IMR-90 (cell line): ENCODE results near the gene ITIH5. TPM values are rescaled to one million over a fixed set of nuclear protein-coding genes. Genes with fewer than 3 reads are reported as not detected.

Experiments
- ATAC-seq: fragments of 200-7000 bp; cut with Tn5 transposase; 2 replicates; pipeline ENCODE4 v1.9.1; 2020; ENCODE audit warnings: low read depth, mild to moderate bottlenecking, moderate library complexity
- BruUV-seq: library from RNA; stranded (reverse); fragments of 400-500 nt; replicated peaks from 2 replicates; lab custom pipeline; 2021; lab: Mats Ljungman, UMichigan
- CTCF ChIA-PET: fragments of 300-600 bp; formaldehyde crosslinking; extraction: SDS; loops from one replicate; lab custom pipeline; 2021; ENCODE audit warnings: antibody characterized with exemption; lab: Yijun Ruan, JAX
- POLR2A ChIA-PET: fragments of 300-600 bp; sonication (Branson Sonifier 250); formaldehyde crosslinking; loops from one replicate; lab custom pipeline; 2022; ENCODE audit warnings: antibody characterized with exemption; ENCODE audit not compliant: unreplicated experiment; lab: Charles Lee
- DNase-seq: peaks from one replicate; pipeline ENCODE4 v3.0.0; 2013
- H2AFZ ChIP-seq: replicated peaks from 2 replicates; pipeline ENCODE3; 2013; ENCODE audit warnings: low read length, mild to moderate bottlenecking; ENCODE audit not compliant: poor library complexity
- H2AK5ac ChIP-seq: 2 replicates; pipeline ENCODE4 v1.6.1; 2013; ENCODE audit warnings: low read depth, low read length, inconsistent platforms
- H2AK9ac ChIP-seq: replicated peaks from 2 replicates; pipeline ENCODE3; 2013; ENCODE audit warnings: mild to moderate bottlenecking, low read depth, low read length, moderate library complexity; ENCODE audit not compliant: poor library complexity
- H2BK120ac ChIP-seq: 2 replicates; pipeline ENCODE4 v1.6.1; 2013; ENCODE audit warnings: low read depth, low read length, inconsistent platforms
- H2BK15ac ChIP-seq: 3 replicates; pipeline ENCODE4 v1.6.1; 2013; ENCODE audit warnings: low read depth, low read length, inconsistent platforms
- H2BK20ac ChIP-seq: 2 replicates; pipeline ENCODE4 v1.6.1; 2013; ENCODE audit warnings: low read depth, mild to moderate bottlenecking, inconsistent platforms, low read length, moderate library complexity
- H2BK5ac ChIP-seq: 2 replicates; pipeline ENCODE4 v1.6.1; 2013; ENCODE audit warnings: mild to moderate bottlenecking, low read depth, low read length, inconsistent platforms; ENCODE audit not compliant: poor library complexity, severe bottlenecking
- H3K14ac ChIP-seq: replicated peaks from 2 replicates; pipeline ENCODE4 v1.6.1; 2013; ENCODE audit warnings: low read depth, low read length, inconsistent platforms
- H3K18ac ChIP-seq: 2 replicates; pipeline ENCODE4 v1.6.1; 2013; ENCODE audit warnings: low read depth, low read length, control low read depth
- H3K23ac ChIP-seq: 2 replicates; pipeline ENCODE4 v1.6.1; 2013; ENCODE audit warnings: low read depth, low read length, inconsistent platforms
- H3K27ac ChIP-seq: 2 replicates; pipeline ENCODE4 v1.5.1; 2013; ENCODE audit warnings: mild to moderate bottlenecking, control low read depth, low read length; ENCODE audit not compliant: insufficient read depth
- H3K27me3 ChIP-seq: 2 replicates; pipeline ENCODE4 v1.6.1; 2013; ENCODE audit warnings: low read length; ENCODE audit not compliant: control insufficient read depth, insufficient read depth
- H3K36me3 ChIP-seq: 2 replicates; pipeline ENCODE4 v1.6.1; 2013; ENCODE audit warnings: low read length, mixed read lengths; ENCODE audit not compliant: control insufficient read depth, insufficient read depth
- H3K4ac ChIP-seq: 2 replicates; pipeline ENCODE4 v1.6.1; 2013; ENCODE audit warnings: low read depth, low read length, inconsistent platforms
- H3K4me1 ChIP-seq: 2 replicates; pipeline ENCODE4 v1.6.1; 2013; ENCODE audit warnings: low read length, mixed read lengths; ENCODE audit not compliant: control insufficient read depth, insufficient read depth
- H3K4me2 ChIP-seq: 2 replicates; pipeline ENCODE4 v1.6.1; 2013; ENCODE audit warnings: low read depth, mild to moderate bottlenecking, control low read depth, low read length, moderate library complexity
- H3K4me3 ChIP-seq: 2 replicates; pipeline ENCODE4 v1.5.1; 2013; ENCODE audit warnings: low read depth, mild to moderate bottlenecking, control low read depth, low read length, moderate library complexity; ENCODE audit not compliant: insufficient read depth
- H3K56ac ChIP-seq: 2 replicates; pipeline ENCODE4 v1.6.1; 2013; ENCODE audit warnings: low read length, inconsistent platforms; ENCODE audit not compliant: insufficient read depth; ENCODE audit errors: extremely low read depth
- H3K79me1 ChIP-seq, 2 experiments: 2 replicates each; pipeline ENCODE4 v1.6.1; 2013; ENCODE audit warnings: low read length in 2 of 2, inconsistent platforms in 1 of 2, low read depth in 1 of 2
- H3K9ac ChIP-seq: 2 replicates; pipeline ENCODE4 v1.6.1; 2013; ENCODE audit warnings: low read depth, low read length, control low read depth
- H3K9me1 ChIP-seq: 2 replicates; pipeline ENCODE4 v1.6.1; 2013; ENCODE audit warnings: low read length, inconsistent platforms; ENCODE audit not compliant: insufficient read depth
- H3K9me3 ChIP-seq: 2 replicates; pipeline ENCODE4 v1.6.1; 2013; ENCODE audit warnings: low read length; ENCODE audit not compliant: control insufficient read depth, insufficient read depth
- H4K20me1 ChIP-seq: 2 replicates; pipeline ENCODE4 v1.6.1; 2013; ENCODE audit warnings: low read length, inconsistent platforms; ENCODE audit not compliant: insufficient read depth
- H4K5ac ChIP-seq: 2 replicates; pipeline ENCODE4 v1.6.1; 2013; ENCODE audit warnings: mild to moderate bottlenecking, low read depth, low read length, control low read depth
- H4K8ac ChIP-seq, 2 experiments: 2 replicates each; pipeline ENCODE4 v1.6.1; 2013; ENCODE audit warnings: low read depth in 2 of 2, low read length in 2 of 2, control low read depth in 1 of 2, inconsistent platforms in 1 of 2
- H4K91ac ChIP-seq: 2 replicates; pipeline ENCODE4 v1.6.1; 2013; ENCODE audit warnings: low read depth, low read length, inconsistent platforms; ENCODE audit not compliant: insufficient read depth
- BHLHE40 ChIP-seq: fragments of 150-350 bp; IDR thresholded peaks from 2 replicates; pipeline ENCODE4 v1.6.1; 2016; ENCODE audit warnings: mild to moderate bottlenecking, low read depth, low read length
- FOS ChIP-seq: fragments of 150-350 bp; IDR thresholded peaks from 2 replicates; pipeline ENCODE4 v1.6.1; 2016; ENCODE audit warnings: low read depth, low read length
- MXI1 ChIP-seq: IDR thresholded peaks from 2 replicates; pipeline ENCODE4 v1.6.1; 2012; ENCODE audit warnings: low read depth, mild to moderate bottlenecking, low read length, moderate library complexity, borderline replicate concordance
- RAD21 ChIP-seq: IDR thresholded peaks from 2 replicates; pipeline ENCODE4 v1.6.1; 2012; ENCODE audit warnings: low read length, improper control_type of control experiment
- RCOR1 ChIP-seq: IDR thresholded peaks from 2 replicates; pipeline ENCODE4 v1.6.1; 2012; ENCODE audit warnings: mild to moderate bottlenecking, low read length, improper control_type of control experiment; ENCODE audit not compliant: insufficient replicate concordance
- RFX5 ChIP-seq: IDR thresholded peaks from 2 replicates; pipeline ENCODE4 v1.8.0; 2012; ENCODE audit warnings: low read depth, mild to moderate bottlenecking, low read length, moderate library complexity
- SMC3 ChIP-seq: fragments of 150-350 bp; IDR thresholded peaks from 2 replicates; pipeline ENCODE4 v1.6.1; 2016; ENCODE audit warnings: low read depth, mild to moderate bottlenecking, antibody characterized with exemption, low read length, moderate library complexity
- WGBS, 2 experiments: methylation state at CpG; one replicate each; pipeline versions ENCODE4 v1.1.5 to v1.1.7; 2013; ENCODE audit warnings: missing lambda C conversion rate in 2 of 2; ENCODE audit not compliant: insufficient read length in 1 of 2; ENCODE audit errors: extremely low coverage in 2 of 2; 5-methylcytosine and 5-hydroxymethylcytosine counted together
- dilution Hi-C: fragments of 300-500 bp; cut with HindIII; formaldehyde crosslinking; loops from one replicate; pipeline ENCODE4 v1.14.3; 2018; ENCODE audit warnings: low sequenced_read_pairs; ENCODE audit not compliant: unreplicated experiment
- in situ Hi-C: fragments of 300-500 bp; cut with MboI; formaldehyde crosslinking; loops from 3 replicates; pipeline ENCODE4 v1.14.3; 2019; ENCODE audit warnings: low sequenced_read_pairs, inconsistent platforms, mixed read lengths
- intact Hi-C: fragments of 100-400 bp; cut with micrococcal nuclease; formaldehyde crosslinking; loops from 2 replicates; pipeline ENCODE4 v1.10.0; 2022
- polyA plus RNA-seq, 3 experiments: library from polyadenylated mRNA; depleted of rRNA; stranded (reverse); fragments of >200 nt; gene quantifications; 2 replicates each; pipeline ENCODE4 v1.2.3, GENCODE V29; 2012; ENCODE audit warnings: low replicate concordance in 1 of 3
- total RNA-seq: library from RNA; depleted of rRNA; stranded (reverse); fragments of >200 nt; gene quantifications from 2 replicates; pipeline ENCODE4 v1.2.3, GENCODE V29; 2012
- TF ChIP-seq, protein P1 (sequence below): fragments of 150-350 bp; IDR thresholded peaks from 2 replicates; pipeline ENCODE4 v1.6.1; 2016; ENCODE audit warnings: low read depth, mild to moderate bottlenecking, low read length, moderate library complexity, borderline replicate concordance
- TF ChIP-seq, protein P2 (sequence below): conservative IDR thresholded peaks from 2 replicates; pipeline ENCODE4 v1.5.1; 2012; ENCODE audit warnings: mild to moderate bottlenecking, low read depth, low read length, improper control_type of control experiment

ITIH5 gene
- total and polyA plus RNA-seq, 2 of the 4 experiments (the other 2 are of a cell fraction) = under 0.01 to 0.07 TPM

DNA sequence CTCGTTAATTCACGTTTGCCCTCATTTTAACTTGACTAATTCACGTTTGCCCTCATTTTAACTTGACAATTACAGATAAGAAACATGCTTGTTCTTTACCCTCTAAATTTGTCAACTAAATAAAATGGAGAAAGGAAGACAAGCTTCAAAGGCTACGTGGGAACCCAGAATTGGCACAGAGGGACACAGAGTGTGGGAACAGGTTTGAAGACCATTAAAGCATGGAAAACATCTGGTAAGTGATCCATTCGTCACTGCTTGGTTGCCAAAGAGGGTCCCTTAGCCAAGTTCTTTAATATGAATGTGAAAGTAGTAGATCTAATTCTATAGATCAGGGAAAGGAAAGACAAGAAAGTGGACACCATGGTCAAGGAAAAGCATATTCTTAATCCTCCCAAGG lies 57.2 kb downstream of the ITIH5 start:
- no peaks in the 10 kb centered on the region for H4K20me1 ChIP-seq
- no peak overlapping the region for H2BK20ac ChIP-seq
- no peaks in the 10 kb centered on the region for H3K79me1 ChIP-seq
- H3K4me2 ChIP-seq = no peak overlapping the region
- H4K8ac ChIP-seq = no peak overlapping the region
- no peak overlapping the region; the same call in 1 of the 2 replicates for H2BK120ac ChIP-seq
- no peak overlapping the region for H4K91ac ChIP-seq
- no peak overlapping the region for H2BK5ac ChIP-seq
- H3K27me3 ChIP-seq = no peaks in the 10 kb centered on the region
- ChIA-PET POLR2A (no interaction called here), CTCF (no interaction called here)
- DNase-seq (no peak), ATAC-seq (no peak)
- no peaks in the 10 kb centered on the region for H3K36me3 ChIP-seq
- no peak overlapping the region for H3K27ac ChIP-seq
- no peak overlapping the region for H3K56ac ChIP-seq
- TF ChIP-seq RFX5 (no peak), MXI1 (no peak), FOS (no peak), BHLHE40 (no peak), RAD21 (no peak), SMC3 (no peak), RCOR1 (no peak)
- TF ChIP-seq, protein P1, sequence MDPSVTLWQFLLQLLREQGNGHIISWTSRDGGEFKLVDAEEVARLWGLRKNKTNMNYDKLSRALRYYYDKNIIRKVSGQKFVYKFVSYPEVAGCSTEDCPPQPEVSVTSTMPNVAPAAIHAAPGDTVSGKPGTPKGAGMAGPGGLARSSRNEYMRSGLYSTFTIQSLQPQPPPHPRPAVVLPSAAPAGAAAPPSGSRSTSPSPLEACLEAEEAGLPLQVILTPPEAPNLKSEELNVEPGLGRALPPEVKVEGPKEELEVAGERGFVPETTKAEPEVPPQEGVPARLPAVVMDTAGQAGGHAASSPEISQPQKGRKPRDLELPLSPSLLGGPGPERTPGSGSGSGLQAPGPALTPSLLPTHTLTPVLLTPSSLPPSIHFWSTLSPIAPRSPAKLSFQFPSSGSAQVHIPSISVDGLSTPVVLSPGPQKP = no peak
- TF ChIP-seq, protein P2, sequence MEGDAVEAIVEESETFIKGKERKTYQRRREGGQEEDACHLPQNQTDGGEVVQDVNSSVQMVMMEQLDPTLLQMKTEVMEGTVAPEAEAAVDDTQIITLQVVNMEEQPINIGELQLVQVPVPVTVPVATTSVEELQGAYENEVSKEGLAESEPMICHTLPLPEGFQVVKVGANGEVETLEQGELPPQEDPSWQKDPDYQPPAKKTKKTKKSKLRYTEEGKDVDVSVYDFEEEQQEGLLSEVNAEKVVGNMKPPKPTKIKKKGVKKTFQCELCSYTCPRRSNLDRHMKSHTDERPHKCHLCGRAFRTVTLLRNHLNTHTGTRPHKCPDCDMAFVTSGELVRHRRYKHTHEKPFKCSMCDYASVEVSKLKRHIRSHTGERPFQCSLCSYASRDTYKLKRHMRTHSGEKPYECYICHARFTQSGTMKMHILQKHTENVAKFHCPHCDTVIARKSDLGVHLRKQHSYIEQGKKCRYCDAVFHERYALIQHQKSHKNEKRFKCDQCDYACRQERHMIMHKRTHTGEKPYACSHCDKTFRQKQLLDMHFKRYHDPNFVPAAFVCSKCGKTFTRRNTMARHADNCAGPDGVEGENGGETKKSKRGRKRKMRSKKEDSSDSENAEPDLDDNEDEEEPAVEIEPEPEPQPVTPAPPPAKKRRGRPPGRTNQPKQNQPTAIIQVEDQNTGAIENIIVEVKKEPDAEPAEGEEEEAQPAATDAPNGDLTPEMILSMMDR = no peak
- no peak overlapping the region for H2AFZ ChIP-seq
- no peaks in the 10 kb centered on the region for H3K9me3 ChIP-seq
- H3K4ac ChIP-seq = no peak overlapping the region
- H3K9ac ChIP-seq = no peak overlapping the region
- no peak overlapping the region for H2BK15ac ChIP-seq
- H3K4me3 ChIP-seq = no peak overlapping the region
- H3K18ac ChIP-seq = no peak overlapping the region; the same call in 1 of the 2 replicates
- intact Hi-C loops (no loop called here), in situ Hi-C loops (no loop called here), dilution Hi-C loops (no loop called here)
- no peak overlapping the region for H4K5ac ChIP-seq
- 40% methylated on average over 1 of the region's 5 CpGs; no CpG with 5 or more reads in 1 of the 2 experiments for WGBS, 2 experiments
- no peak overlapping the region for H3K14ac ChIP-seq
- no peaks in the 10 kb centered on the region for H3K9me1 ChIP-seq
- no peak overlapping the region for H2AK9ac ChIP-seq
- no TSS peak for BruUV-seq
- no peak overlapping the region for H3K23ac ChIP-seq
- H2AK5ac ChIP-seq = no peak overlapping the region
- peaks cover 9% of the 10 kb centered on the region; the same call in 1 of the 2 replicates for H3K4me1 ChIP-seq
